K562 (cell line): ENCODE measurements around the gene LYPLA2. TPM values are rescaled to one million over a fixed set of nuclear protein-coding genes. Genes with fewer than 3 reads are reported as not detected.

ENCODE experiments used
- ATF7 ChIP-seq: fragments of 450-650 bp; IDR thresholded peaks from 2 replicates; pipeline ENCODE4 v1.7.1; 2014; ENCODE audit warnings: mild to moderate bottlenecking, moderate library complexity
- CEBPG ChIP-seq, 3 experiments: fragments of 200-800 bp in 1 of 3; sonication (Bioruptor generic) in 1 of 3; sonication (generic) in 1 of 3; formaldehyde crosslinking in 1 of 3; IDR thresholded peaks in 2 of 3; conservative IDR thresholded peaks in 1 of 3; 2 replicates each; pipeline versions ENCODE4 v1.6.1 to v1.8.0; 2016 to 2022; ENCODE audit warnings: missing compliant biosample characterization in 2 of 3, missing genetic modification characterization in 2 of 3, mild to moderate bottlenecking in 1 of 3, missing genetic modification reagents in 1 of 3
- HNRNPLL ChIP-seq: fragments of 200-400 bp; formaldehyde crosslinking; IDR thresholded peaks from 2 replicates; pipeline ENCODE4 v1.6.1; 2017; ENCODE audit warnings: low read length, low read depth, mild to moderate bottlenecking; ENCODE audit not compliant: poor library complexity, severe bottlenecking
- NR2F6 ChIP-seq: fragments of 450-650 bp; formaldehyde crosslinking; IDR thresholded peaks from 2 replicates; pipeline ENCODE4 v1.4.0; 2020; ENCODE audit warnings: mild to moderate bottlenecking
- POLR2H ChIP-seq: IDR thresholded peaks from 2 replicates; pipeline ENCODE4 v1.6.1; 2016; ENCODE audit warnings: missing genetic modification characterization, low read depth, mild to moderate bottlenecking, control low read depth, missing compliant biosample characterization, moderate library complexity
- RBBP5 ChIP-seq: fragments of 200-600 bp; sonication (generic); IDR thresholded peaks from 2 replicates; pipeline ENCODE4 v1.6.1; 2012; ENCODE audit warnings: borderline replicate concordance, mild to moderate bottlenecking, low read length, control low read depth, inconsistent platforms; ENCODE audit not compliant: insufficient read depth, poor library complexity, severe bottlenecking
- RBM15 ChIP-seq: fragments of 200-400 bp; formaldehyde crosslinking; IDR thresholded peaks from 2 replicates; pipeline ENCODE4 v1.6.1; 2018; ENCODE audit warnings: mild to moderate bottlenecking, low read length, moderate library complexity; ENCODE audit not compliant: insufficient read depth
- SAFB2 ChIP-seq: fragments of 200-400 bp; formaldehyde crosslinking; IDR thresholded peaks from 2 replicates; pipeline ENCODE4 v1.6.1; 2018; ENCODE audit warnings: borderline replicate concordance, low read length, low read depth, moderate library complexity; ENCODE audit not compliant: severe bottlenecking
- ZNF121 ChIP-seq: sonication (generic); formaldehyde crosslinking; conservative IDR thresholded peaks from 2 replicates; pipeline ENCODE4 v1.8.0; 2022; ENCODE audit warnings: missing genetic modification reagents
- polyA plus RNA-seq, 8 experiments: library from polyadenylated mRNA; depleted of rRNA in 4 of 8; stranded (reverse) in 5 of 8; unstranded in 3 of 8; fragments of >200 nt; fragmentation: Nextera tagmentation in 2 of 8; fragmentation: Illumina TruSeq in 1 of 8; extraction: Ambion mirVana in 2 of 8; extraction: Trizol in 1 of 8; gene quantifications; 2 replicates each; pipeline versions ENCODE4 v1.2.1 to v1.2.3, GENCODE V29; 2011 to 2014; ENCODE audit warnings: inconsistent platforms in 1 of 8, missing spikeins in 1 of 8
- total RNA-seq, 7 experiments: library from RNA; depleted of rRNA in 6 of 7; stranded (reverse); fragments of >200 nt in 6 of 7; fragmentation: Illumina TruSeq in 2 of 7; extraction: Trizol in 2 of 7; gene quantifications; 2 replicates each; pipeline versions ENCODE4 v1.2.1 to v1.2.3, GENCODE V29; 2011 to 2021; ENCODE audit warnings: low replicate concordance in 1 of 7
- TF ChIP-seq, protein P1 (sequence below): sonication (generic); formaldehyde crosslinking; IDR thresholded peaks from 2 replicates; pipeline ENCODE4 v1.8.1; 2023; ENCODE audit warnings: missing genetic modification reagents, mild to moderate bottlenecking, borderline replicate concordance
- TF ChIP-seq, protein P2 (sequence below): fragments of 450-650 bp; IDR thresholded peaks from 2 replicates; pipeline ENCODE4 v1.6.1; 2016; ENCODE audit warnings: borderline replicate concordance
- TF ChIP-seq, protein P3 (sequence below): sonication (generic); formaldehyde crosslinking; IDR thresholded peaks from 2 replicates; pipeline ENCODE4 v1.8.0; 2023; ENCODE audit warnings: mild to moderate bottlenecking, missing genetic modification reagents
- TF ChIP-seq, protein P4 (sequence below): fragments of 250-450 bp; sonication (Bioruptor Pico); IDR thresholded peaks from 2 replicates; pipeline ENCODE4 v1.5.0; 2021; ENCODE audit warnings: mild to moderate bottlenecking, moderate library complexity

Gene LYPLA2
- total and polyA plus RNA-seq, 9 of the 15 experiments (the other 6 are each of a cell fraction or from before 2014, with no cell fraction given) = 3.9 to 128 (median 60.1) TPM

DNA sequence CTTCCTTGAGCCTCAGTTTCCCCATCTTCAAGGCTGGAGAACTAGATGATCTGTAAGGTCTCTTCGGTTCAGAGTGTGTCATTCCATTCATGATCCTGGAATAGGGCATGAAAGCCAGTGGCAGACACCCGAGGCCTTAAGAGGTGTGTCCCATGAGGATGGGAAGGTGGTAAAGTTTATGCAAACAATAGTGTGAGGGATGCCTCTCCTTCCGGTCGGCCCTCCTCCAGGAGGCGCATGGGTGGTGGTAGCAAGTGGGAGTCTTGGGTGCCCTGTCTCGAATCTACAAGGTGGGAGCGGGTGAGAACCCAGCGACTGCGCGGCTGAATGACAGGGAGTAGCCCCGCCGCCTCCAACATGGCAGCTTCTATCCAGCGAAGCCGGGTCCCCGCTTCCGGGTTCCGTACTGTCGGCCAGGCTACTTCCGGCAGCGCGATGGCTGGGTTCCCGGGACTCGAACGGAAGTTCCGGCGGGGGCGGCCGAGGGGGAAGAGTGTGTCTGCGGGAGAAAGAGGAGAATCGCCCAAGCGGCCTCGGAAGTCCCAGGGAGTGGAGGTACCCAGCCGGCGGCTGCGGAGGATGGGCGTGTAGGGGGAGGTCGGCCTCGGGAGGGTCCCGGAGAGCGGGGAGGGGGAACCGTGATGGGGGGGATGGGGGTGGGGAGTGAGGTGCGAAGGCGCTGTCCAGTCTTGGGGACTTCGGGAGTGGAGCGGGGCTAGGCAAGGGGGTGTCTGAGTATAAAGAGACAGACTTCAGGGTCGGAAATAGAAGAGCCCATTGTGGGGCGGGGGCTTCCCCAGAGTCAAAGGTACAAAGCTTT lies at the start of gene LYPLA2 (continued):
- TF ChIP-seq, protein P1, sequence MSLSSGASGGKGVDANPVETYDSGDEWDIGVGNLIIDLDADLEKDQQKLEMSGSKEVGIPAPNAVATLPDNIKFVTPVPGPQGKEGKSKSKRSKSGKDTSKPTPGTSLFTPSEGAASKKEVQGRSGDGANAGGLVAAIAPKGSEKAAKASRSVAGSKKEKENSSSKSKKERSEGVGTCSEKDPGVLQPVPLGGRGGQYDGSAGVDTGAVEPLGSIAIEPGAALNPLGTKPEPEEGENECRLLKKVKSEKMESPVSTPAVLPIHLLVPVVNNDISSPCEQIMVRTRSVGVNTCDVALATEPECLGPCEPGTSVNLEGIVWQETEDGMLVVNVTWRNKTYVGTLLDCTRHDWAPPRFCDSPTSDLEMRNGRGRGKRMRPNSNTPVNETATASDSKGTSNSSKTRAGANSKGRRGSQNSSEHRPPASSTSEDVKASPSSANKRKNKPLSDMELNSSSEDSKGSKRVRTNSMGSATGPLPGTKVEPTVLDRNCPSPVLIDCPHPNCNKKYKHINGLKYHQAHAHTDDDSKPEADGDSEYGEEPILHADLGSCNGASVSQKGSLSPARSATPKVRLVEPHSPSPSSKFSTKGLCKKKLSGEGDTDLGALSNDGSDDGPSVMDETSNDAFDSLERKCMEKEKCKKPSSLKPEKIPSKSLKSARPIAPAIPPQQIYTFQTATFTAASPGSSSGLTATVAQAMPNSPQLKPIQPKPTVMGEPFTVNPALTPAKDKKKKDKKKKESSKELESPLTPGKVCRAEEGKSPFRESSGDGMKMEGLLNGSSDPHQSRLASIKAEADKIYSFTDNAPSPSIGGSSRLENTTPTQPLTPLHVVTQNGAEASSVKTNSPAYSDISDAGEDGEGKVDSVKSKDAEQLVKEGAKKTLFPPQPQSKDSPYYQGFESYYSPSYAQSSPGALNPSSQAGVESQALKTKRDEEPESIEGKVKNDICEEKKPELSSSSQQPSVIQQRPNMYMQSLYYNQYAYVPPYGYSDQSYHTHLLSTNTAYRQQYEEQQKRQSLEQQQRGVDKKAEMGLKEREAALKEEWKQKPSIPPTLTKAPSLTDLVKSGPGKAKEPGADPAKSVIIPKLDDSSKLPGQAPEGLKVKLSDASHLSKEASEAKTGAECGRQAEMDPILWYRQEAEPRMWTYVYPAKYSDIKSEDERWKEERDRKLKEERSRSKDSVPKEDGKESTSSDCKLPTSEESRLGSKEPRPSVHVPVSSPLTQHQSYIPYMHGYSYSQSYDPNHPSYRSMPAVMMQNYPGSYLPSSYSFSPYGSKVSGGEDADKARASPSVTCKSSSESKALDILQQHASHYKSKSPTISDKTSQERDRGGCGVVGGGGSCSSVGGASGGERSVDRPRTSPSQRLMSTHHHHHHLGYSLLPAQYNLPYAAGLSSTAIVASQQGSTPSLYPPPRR (CRISPR knock-in tag) = no peak
- TF ChIP-seq, protein P2, sequence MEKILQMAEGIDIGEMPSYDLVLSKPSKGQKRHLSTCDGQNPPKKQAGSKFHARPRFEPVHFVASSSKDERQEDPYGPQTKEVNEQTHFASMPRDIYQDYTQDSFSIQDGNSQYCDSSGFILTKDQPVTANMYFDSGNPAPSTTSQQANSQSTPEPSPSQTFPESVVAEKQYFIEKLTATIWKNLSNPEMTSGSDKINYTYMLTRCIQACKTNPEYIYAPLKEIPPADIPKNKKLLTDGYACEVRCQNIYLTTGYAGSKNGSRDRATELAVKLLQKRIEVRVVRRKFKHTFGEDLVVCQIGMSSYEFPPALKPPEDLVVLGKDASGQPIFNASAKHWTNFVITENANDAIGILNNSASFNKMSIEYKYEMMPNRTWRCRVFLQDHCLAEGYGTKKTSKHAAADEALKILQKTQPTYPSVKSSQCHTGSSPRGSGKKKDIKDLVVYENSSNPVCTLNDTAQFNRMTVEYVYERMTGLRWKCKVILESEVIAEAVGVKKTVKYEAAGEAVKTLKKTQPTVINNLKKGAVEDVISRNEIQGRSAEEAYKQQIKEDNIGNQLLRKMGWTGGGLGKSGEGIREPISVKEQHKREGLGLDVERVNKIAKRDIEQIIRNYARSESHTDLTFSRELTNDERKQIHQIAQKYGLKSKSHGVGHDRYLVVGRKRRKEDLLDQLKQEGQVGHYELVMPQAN = peak; percentile 94
- peak; percentile 40 for TF ChIP-seq POLR2H
- TF ChIP-seq RBBP5 = peak; percentile 75
- no peak for TF ChIP-seq HNRNPLL
- TF ChIP-seq SAFB2 = no peak
- TF ChIP-seq, protein P3, sequence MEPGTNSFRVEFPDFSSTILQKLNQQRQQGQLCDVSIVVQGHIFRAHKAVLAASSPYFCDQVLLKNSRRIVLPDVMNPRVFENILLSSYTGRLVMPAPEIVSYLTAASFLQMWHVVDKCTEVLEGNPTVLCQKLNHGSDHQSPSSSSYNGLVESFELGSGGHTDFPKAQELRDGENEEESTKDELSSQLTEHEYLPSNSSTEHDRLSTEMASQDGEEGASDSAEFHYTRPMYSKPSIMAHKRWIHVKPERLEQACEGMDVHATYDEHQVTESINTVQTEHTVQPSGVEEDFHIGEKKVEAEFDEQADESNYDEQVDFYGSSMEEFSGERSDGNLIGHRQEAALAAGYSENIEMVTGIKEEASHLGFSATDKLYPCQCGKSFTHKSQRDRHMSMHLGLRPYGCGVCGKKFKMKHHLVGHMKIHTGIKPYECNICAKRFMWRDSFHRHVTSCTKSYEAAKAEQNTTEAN = no peak
- TF ChIP-seq ATF7 = peak; percentile 72
- TF ChIP-seq ZNF121 (CRISPR knock-in tag) = no peak
- TF ChIP-seq NR2F6 (CRISPR knock-in tag) = no peak
- TF ChIP-seq RBM15 = no peak
- TF ChIP-seq, protein P4, sequence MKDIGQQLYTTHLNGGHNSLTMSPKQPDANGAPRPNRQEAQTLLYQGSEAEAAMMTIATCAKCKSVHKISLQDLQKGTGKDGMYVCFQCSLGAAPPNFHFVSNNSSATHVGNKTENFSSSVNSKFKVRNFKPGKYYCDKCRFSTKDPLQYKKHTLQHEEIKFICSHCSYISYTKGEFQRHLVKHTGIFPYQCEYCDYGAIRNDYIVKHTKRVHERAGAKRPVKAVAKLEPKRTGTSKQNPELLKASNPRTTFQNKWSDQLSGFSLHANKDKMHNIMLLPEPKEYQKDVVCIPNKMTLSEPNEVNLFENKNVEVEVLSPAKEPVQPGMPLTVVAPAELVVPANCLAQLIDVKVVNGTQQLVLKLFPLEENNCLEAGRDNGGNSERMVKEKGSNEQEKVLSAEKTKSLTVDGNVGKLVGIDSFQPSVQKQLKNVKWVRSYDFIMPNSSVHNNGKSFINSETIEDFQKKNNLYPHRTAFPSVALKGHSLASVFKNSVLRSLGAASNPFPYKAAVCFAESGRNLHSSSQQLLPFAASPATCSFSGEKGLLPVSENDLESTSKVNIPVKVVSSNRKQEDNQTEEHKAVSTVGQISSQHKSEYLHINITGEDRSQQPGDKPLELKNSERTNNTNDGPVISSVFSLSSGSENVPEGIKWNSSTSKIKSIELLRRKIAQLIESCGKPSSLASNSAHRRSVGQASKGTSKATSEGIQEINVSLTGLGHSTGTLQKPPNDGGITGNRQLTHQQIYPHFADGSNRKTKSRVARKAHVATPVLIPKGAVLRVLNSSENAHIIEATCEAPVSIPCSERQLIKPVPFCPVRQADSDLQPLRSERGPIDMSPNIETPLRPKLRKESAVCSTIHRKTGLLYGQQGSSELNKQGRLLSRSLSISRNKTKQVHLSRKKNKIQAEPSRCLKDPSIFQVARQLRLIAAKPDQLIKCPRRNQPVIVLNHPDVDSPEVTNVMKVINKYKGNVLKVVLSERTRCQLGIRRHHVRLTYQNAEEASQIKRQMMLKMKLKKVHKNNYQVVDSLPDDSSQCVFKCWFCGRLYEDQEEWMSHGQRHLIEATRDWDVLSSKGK = no peak
- TF ChIP-seq CEBPG (CRISPR knock-in tag; IDR thresholded peaks at IDR 0.05) = no peak
- TF ChIP-seq CEBPG (tag; conservative IDR thresholded peaks at IDR 0.05 in 1 of 2, IDR thresholded peaks at IDR 0.05 in 1 of 2) = no peak
